Activated CD4-positive, alpha-beta memory T cell treated with anti-CD3 and anti-CD28 coated beads, Interleukin-2, amount 10 ng/mL, durations not matched to agents 7 days and 5 days (primary cell): ENCODE data around the gene ME3. TPM values are rescaled to one million over a fixed set of nuclear protein-coding genes. Genes with fewer than 3 reads are reported as not detected.
"Not testable (repeated sequence)": the region's sequence is repeated elsewhere in the genome, so short reads cannot be mapped to it uniquely, and the experiment has no call there.

Experiments
- CTCF ChIA-PET: fragments of 350-600 bp; sonication (Branson Sonifier 250); formaldehyde crosslinking; loops from one replicate; lab custom pipeline; 2021; ENCODE audit warnings: antibody characterized with exemption, inconsistent platforms; lab: Charles Lee
- POLR2A ChIA-PET: fragments of 350-600 bp; sonication (Branson Sonifier 250); formaldehyde crosslinking; loops from one replicate; lab custom pipeline; 2021; ENCODE audit warnings: antibody characterized with exemption; lab: Charles Lee
- DNase-seq: peaks from one replicate; pipeline ENCODE4 v3.0.0-alpha.2; 2020
- H3K27ac Mint-ChIP-seq: one replicate; pipeline ENCODE4 v1.8.0; 2021; ENCODE audit warnings: mild to moderate bottlenecking, mixed read lengths
- H3K27me3 Mint-ChIP-seq: one replicate; pipeline ENCODE4 v1.8.0; 2021; ENCODE audit warnings: mixed read lengths
- H3K36me3 Mint-ChIP-seq: one replicate; pipeline ENCODE4 v1.8.0; 2021; ENCODE audit warnings: low read depth, mixed read lengths
- H3K4me1 Mint-ChIP-seq: one replicate; pipeline ENCODE4 v1.8.0; 2021; ENCODE audit warnings: mixed read lengths
- H3K4me3 Mint-ChIP-seq: one replicate; pipeline ENCODE4 v1.8.0; 2021; ENCODE audit warnings: mild to moderate bottlenecking, mixed read lengths
- H3K9me3 Mint-ChIP-seq: one replicate; pipeline ENCODE4 v1.8.0; 2021; ENCODE audit warnings: mixed read lengths
- total RNA-seq, 2 experiments: library from RNA; stranded (reverse); gene quantifications; one replicate each; pipeline ENCODE4 v1.2.3, GENCODE V29; 2021

Gene ME3
- total RNA-seq, 2 experiments from 2014 or later: 0.83 to 0.93 TPM

DNA sequence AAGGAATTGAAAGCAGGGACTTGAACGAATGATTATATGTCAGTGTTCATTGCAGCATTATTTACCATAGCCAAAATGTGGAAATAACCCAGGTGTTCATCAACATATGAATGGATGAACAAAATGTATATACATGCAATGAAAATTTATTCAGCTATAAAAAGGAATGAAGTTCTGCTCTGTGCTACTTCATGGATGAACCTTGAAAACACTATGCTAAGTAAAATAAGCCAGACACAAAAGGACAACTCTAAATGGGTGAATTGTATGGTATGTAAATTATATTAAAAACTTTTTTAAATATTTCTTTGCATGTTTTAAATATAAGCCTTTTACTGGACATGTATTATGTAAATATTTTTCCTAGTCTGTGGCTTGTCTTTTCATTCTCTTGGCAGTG is 107.0 kb downstream of the ME3 start:
- ChIA-PET POLR2A (no interaction called here), CTCF (no interaction called here)
- DNase-seq: no peak
- Mint-ChIP-seq H3K36me3 (no peaks in the 10 kb centered on the region), H3K4me1 (no peaks in the 10 kb centered on the region), H3K4me3 (no peak overlapping the region), H3K9me3 (no peaks in the 10 kb centered on the region), H3K27ac (no peak overlapping the region), H3K27me3 (peaks cover 17% of the 10 kb centered on the region)

DNA sequence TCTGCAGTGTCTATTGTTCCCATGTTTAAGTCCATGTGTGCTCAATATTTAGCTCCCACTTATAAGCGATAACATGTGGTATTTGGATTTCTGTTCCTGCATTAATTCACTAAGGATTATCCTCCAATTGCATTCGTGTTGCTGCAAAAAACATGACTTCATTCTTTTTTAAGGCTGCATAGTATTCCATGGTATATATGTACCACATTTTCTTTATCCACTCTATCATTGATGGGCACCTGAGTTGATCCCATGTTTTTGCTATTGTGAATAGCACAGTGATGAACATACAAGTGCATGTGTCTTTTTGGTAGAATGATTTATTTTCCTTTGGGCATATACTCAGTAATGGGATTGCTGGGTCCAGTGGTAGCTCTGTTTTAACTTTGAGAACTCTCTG is 109.6 kb downstream of the ME3 start:
- H3K4me1 Mint-ChIP-seq, H3K36me3 Mint-ChIP-seq, CTCF ChIA-PET, DNase-seq, H3K27ac Mint-ChIP-seq, H3K4me3 Mint-ChIP-seq, H3K9me3 Mint-ChIP-seq: not testable (repeated sequence)
- H3K27me3 Mint-ChIP-seq: peaks cover 17% of the 10 kb centered on the region
- POLR2A ChIA-PET: interaction anchor here (0.7 kb wide), 1 partner anchor 1070 kb away, joined by 3 read pairs; no protein-coding TSS in a partner anchor

DNA sequence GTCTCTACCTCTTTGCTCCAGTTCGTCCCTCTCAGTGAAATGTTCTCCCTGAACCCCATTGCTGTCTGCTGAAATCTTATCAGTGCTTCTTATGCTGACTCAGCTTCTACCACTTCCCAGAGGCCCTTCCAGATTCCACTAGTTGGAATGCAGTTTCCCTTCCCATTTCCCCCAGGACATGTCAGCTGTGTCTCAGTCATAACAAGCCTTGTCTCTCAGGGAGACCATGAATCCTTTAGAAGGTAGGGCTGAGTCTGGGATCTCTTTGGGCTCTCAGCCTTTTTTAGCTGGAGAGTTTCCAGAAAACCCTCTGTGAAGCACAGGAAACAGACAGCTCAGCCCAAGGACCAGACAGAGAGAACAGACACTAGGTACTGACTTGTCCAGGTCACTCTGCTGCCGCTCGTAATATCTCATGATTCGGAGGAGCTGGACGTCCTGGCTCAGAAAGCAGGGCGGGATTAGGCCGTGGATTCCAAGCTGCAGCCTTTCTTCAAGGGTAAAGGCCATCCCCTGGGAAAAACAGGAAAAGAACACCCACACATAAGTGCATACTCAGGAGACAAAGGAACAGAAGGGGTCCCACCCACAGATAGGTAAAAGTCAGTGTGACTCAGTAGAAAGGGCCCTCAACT is 113.0 kb downstream of the ME3 start:
- no peaks in the 10 kb centered on the region for H3K36me3 Mint-ChIP-seq
- POLR2A ChIA-PET: no interaction called here

DNA sequence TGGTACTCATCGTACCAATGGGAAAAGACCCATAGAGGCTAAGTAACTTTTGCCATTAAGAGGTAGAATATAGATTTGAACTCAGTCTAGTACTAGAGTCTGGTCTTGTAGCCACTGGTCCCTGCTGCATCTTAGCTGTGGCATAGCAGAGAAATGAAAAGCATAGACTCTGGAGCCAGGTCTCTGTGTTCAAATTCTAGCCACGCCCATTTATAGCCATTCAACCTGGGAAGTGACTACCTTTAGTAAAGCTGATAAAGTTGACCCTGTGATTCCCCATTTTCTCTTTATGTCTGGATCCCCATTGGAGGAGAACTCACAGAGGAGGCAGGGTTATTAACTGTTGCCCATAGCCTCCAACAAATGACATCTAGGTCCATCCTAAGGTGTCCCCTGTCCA is 113.6 kb downstream of the ME3 start:
- CTCF ChIA-PET: no interaction called here
- Mint-ChIP-seq H3K36me3 (no peaks in the 10 kb centered on the region), H3K27me3 (peaks cover 15% of the 10 kb centered on the region), H3K9me3 (no peaks in the 10 kb centered on the region), H3K4me3 (no peak overlapping the region), H3K4me1 (no peaks in the 10 kb centered on the region), H3K27ac (no peak overlapping the region)
- no peak for DNase-seq
- POLR2A ChIA-PET: no interaction called here

More for the DNA sequence above, 113.0 kb downstream of the ME3 start:
- Mint-ChIP-seq H3K27me3 (peaks cover 15% of the 10 kb centered on the region), H3K9me3 (no peaks in the 10 kb centered on the region), H3K27ac (no peak overlapping the region), H3K4me3 (no peak overlapping the region), H3K4me1 (no peaks in the 10 kb centered on the region)
- CTCF ChIA-PET: no interaction called here
- no peak for DNase-seq

DNA sequence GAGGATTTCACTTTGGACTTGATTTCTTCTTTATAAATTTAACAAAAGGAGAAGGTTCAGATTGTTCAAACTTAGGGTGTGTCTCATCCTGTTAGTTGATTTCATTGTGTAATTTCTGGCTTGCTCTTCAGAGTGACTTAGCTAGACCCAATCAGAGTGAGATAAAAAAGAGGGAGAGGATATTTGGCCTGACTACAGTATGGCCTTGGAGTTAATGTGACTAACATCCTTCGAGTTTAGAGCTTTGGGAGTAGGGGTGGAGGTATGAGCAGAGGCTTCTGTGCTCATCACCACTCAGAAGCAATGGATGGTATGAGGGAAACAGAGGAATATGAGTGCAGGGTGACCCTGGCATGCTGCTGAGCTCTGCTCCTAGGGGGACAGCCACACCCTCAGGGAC is 114.2 kb downstream of the ME3 start:
- DNase-seq: no peak
- Mint-ChIP-seq H3K36me3 (no peaks in the 10 kb centered on the region), H3K9me3 (no peaks in the 10 kb centered on the region), H3K4me1 (no peaks in the 10 kb centered on the region), H3K27ac (no peak overlapping the region), H3K27me3 (peaks cover 12% of the 10 kb centered on the region), H3K4me3 (no peak overlapping the region)
- POLR2A ChIA-PET: no interaction called here
- CTCF ChIA-PET: no interaction called here

DNA sequence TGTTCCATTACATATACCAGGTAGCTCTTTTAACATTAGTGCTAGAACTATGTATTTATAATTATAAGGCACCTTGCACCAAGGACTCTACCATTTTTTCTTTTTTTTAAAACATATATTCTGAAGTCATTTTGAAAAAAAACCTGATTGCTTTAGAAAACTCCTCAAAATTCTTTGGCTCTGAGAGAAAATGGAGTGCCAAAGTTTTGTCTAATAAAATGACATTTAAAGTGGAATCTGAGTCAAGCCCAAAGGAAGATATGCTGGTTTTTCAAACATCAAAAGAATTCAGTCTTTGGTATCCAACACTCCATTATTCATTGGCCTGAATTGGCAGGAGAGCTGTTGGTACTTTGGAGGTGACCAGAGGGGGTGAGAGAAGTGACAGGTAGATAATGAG is 116.5 kb downstream of the ME3 start:
- POLR2A ChIA-PET: no interaction called here
- no peaks in the 10 kb centered on the region for H3K9me3 Mint-ChIP-seq
- no peak for DNase-seq
- no peaks in the 10 kb centered on the region for H3K4me1 Mint-ChIP-seq
- CTCF ChIA-PET: no interaction called here
- H3K4me3 Mint-ChIP-seq: no peak overlapping the region
- no peaks in the 10 kb centered on the region for H3K36me3 Mint-ChIP-seq
- no peak overlapping the region for H3K27ac Mint-ChIP-seq
- H3K27me3 Mint-ChIP-seq: peaks cover 3% of the 10 kb centered on the region

DNA sequence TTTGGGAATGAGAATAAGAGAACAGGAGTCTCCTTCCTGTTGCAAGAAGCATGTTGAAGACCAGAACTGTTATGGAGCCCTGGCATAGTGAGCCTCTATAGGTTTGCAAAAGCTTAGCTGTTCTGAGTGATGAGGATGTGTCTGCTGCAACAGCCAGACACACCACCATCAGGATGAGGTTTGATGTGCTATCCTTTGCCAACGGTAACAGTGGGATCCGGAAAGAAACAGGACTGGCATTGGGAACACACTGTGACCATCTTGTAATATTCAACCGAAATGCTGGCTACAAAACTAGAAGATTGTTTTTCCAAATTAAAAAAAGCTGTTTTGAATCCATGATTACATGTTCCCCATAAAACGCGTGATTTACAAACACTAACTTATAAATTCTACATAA is 117.0 kb downstream of the ME3 start:
- Mint-ChIP-seq H3K9me3 (no peaks in the 10 kb centered on the region), H3K27me3 (peaks cover 3% of the 10 kb centered on the region), H3K36me3 (no peaks in the 10 kb centered on the region), H3K27ac (no peak overlapping the region), H3K4me1 (no peaks in the 10 kb centered on the region), H3K4me3 (no peak overlapping the region)
- DNase-seq: no peak
- POLR2A ChIA-PET: no interaction called here
- CTCF ChIA-PET: no interaction called here

DNA sequence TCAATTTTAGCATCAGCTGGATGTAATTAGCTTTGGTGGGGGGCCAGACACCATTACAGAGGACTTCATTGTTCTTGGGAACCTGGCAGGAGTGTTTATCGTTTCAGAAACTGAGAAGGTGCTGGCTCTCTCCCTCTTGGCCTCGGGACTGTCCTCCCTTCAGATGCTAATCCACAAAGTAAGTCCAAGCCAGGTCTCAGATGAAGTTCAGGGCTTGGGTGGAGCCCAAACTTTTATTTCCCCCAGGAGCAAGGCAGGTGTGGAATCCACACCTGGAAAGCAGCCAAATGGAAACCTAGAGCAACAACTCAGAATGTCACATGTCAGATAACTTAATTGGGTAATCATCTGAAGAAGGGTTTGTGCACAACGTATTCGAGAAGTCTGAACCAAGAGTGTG is 119.2 kb downstream of the ME3 start:
- no peak overlapping the region for H3K4me3 Mint-ChIP-seq
- no peak for DNase-seq
- no peak overlapping the region for H3K27ac Mint-ChIP-seq
- H3K27me3 Mint-ChIP-seq: peaks cover 3% of the 10 kb centered on the region
- no peaks in the 10 kb centered on the region for H3K9me3 Mint-ChIP-seq
- ChIA-PET CTCF (no interaction called here), POLR2A (no interaction called here)
- H3K36me3 Mint-ChIP-seq: no peaks in the 10 kb centered on the region
- no peaks in the 10 kb centered on the region for H3K4me1 Mint-ChIP-seq

DNA sequence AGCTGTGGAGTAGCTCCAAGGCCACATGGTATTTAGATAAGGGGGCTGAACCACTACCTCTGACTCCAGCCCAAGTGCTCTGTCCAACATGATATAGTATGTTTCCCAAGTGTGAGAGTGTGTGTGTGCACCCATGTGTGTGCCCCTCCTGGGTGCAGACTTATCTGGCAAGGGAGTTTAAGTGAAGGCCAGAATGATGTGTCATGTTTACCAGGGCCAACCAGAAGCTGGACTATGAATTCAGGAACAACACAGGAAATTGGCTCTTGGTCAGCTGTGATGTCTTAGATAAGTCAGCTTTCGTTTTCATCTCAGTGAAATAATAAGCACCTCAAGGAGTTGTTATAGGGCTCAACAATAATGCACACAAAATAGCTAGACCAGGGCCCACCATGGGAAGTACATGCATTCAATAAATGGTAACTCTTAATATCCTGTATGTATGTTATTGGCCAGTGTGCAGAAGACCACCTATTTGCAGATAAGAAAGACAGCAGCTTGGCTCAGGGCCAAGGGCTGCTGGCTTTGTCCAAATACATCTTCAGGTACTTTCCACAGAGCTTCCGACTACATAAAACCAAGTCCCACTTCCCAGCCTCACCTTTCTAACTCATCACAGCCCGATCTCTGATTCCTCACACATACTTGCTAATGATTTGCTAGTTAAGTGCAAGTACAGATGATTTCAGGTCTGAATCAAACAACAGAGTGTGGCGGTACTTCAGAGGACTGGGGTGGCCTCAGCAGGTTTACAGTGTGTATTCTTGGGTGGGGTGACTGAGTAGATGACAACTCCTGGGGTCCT is 120.9 kb downstream of the ME3 start:
- Mint-ChIP-seq H3K36me3 (no peaks in the 10 kb centered on the region), H3K4me3 (no peak overlapping the region), H3K27me3 (peaks cover 3% of the 10 kb centered on the region), H3K27ac (no peak overlapping the region), H3K4me1 (no peaks in the 10 kb centered on the region), H3K9me3 (no peaks in the 10 kb centered on the region)
- ChIA-PET CTCF (no interaction called here), POLR2A (no interaction called here)
- DNase-seq: no peak

DNA sequence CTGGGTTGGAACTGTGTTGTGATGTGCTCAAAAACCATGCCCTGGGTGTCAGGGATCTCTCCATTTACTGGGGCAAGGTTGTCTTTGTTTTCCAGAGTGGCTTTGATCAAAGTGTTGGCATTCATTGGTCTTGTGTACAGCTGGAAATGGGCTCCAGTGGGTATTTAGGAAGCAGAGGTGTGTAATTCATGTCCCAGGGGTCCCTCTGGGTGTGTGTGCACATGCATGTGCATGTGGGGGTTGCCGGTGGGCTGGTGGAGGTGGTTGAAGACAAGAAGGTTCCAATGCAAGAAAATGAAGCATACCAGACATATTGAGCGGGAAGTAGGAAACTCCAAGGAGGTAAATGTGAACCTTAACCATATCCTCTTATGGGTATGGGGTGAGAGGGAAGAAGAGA is 121.7 kb downstream of the ME3 start:
- CTCF ChIA-PET: no interaction called here
- Mint-ChIP-seq H3K4me1 (no peaks in the 10 kb centered on the region), H3K9me3 (no peaks in the 10 kb centered on the region), H3K4me3 (no peak overlapping the region), H3K27me3 (peaks cover 3% of the 10 kb centered on the region), H3K27ac (no peak overlapping the region), H3K36me3 (no peaks in the 10 kb centered on the region)
- POLR2A ChIA-PET: no interaction called here
- DNase-seq: no peak

DNA sequence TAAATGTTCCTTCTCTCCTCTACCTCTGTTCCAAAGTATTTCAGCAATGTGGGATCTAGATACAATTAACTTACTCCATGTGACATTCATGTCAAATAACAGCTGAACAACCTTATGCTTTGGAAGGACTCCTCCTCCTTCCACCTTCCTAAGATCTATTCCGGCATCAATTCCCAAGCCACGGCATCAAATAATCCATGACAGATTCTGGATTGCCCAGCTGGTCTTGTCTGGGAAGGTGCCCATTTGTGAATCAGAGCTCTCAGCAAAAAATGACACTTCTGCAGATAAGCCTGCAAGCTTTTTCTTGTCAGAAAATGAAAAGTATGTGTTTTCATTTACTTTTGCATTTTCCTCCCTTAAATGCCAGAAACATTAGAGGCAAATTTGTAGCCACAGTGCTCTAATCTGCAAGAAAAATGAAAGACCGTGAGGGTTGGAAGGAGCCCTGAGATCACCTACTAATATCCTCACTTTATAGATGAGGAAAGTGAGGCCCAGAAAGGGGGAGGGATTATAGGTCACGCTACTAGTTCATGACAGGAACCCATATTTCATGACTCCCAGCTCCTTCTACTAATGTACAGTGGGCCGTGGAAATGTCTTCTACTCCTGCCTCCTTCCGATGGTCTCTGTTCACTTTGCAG is 124.0 kb downstream of the ME3 start:
- CTCF ChIA-PET: interaction anchor here (1.2 to 1.6 kb wide), 2 partner anchors 28 to 60 kb away, joined by 3 read pairs; no protein-coding TSS in a partner anchor
- Mint-ChIP-seq H3K4me1 (no peaks in the 10 kb centered on the region), H3K36me3 (no peaks in the 10 kb centered on the region)

DNA sequence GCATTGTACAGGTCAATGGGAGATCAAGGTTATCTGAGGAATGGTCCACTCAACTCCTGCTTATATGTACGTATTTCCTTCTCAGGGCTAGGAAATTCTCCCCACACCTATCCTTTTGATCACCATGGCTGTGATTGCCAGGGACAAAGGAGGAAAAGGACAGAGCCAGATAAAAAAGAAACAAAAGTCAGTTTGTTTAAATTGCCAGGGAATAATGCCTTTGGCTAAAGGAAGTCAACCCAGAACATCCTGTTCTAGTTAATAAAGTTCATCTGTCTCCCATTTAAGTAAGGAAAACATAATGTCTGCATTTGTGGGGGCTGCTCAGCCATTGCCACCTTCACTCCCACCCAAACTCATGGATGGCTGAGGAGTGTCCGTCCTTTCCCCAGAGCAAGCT is 124.7 kb downstream of the ME3 start:
- ChIA-PET CTCF (interaction anchor here (0.7 to 1.6 kb wide), 3 partner anchors 29 to 220 kb away, joined by 3 to 6 read pairs (median 3); no protein-coding TSS in a partner anchor), POLR2A (no interaction called here)
- Mint-ChIP-seq H3K27me3 (peaks cover 11% of the 10 kb centered on the region), H3K36me3 (no peaks in the 10 kb centered on the region), H3K9me3 (no peaks in the 10 kb centered on the region), H3K27ac (no peak overlapping the region), H3K4me3 (no peak overlapping the region), H3K4me1 (no peaks in the 10 kb centered on the region)
- DNase-seq: no peak

More for the DNA sequence above, 124.0 kb downstream of the ME3 start:
- H3K27me3 Mint-ChIP-seq: peaks cover 8% of the 10 kb centered on the region
- DNase-seq: no peak
- POLR2A ChIA-PET: no interaction called here
- no peak overlapping the region for H3K4me3 Mint-ChIP-seq
- no peak overlapping the region for H3K27ac Mint-ChIP-seq
- H3K9me3 Mint-ChIP-seq: no peaks in the 10 kb centered on the region

DNA sequence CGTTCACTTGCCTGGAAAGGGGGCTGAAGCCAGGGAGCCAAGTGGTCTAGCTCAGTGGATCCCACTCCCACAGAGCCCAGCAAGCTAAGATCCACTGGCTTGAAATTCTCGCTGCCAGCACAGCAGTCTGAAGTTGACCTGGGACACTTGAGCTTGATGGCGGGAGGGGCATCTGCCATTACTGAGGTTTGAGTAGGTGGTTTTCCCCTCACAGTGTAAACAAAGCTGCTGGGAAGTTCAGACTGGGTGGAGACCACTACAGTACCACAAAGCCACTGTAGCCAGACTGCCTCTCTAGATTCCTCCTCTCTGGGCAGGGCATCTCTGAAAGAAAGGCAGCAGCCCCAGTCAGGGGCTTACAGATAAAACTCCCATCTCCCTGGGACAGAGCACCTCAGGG is 131.1 kb downstream of the ME3 start:
- H3K4me3 Mint-ChIP-seq, DNase-seq, CTCF ChIA-PET, POLR2A ChIA-PET, H3K9me3 Mint-ChIP-seq, H3K36me3 Mint-ChIP-seq, H3K4me1 Mint-ChIP-seq, H3K27ac Mint-ChIP-seq: not testable (repeated sequence)
- H3K27me3 Mint-ChIP-seq: peaks cover 18% of the 10 kb centered on the region
